Measurements from ENCODE around the gene WNK3. TPM values are rescaled to one million over a fixed set of nuclear protein-coding genes. Genes with fewer than 3 reads are reported as not detected.

The WNK3 gene
- total and polyA plus RNA-seq, 4 donors: 1.7 to 11.9 (median 7.5) TPM

- H3K27me3 ChIP-seq (ENCODE audit: control insufficient read depth in 4 of 4, insufficient read depth in 4 of 4, low read length in 3 of 4): no peaks in the 10 kb centered on the region
- H3K9ac ChIP-seq (ENCODE audit: low read depth in 1 of 2, low read length in 2 of 2): no peak overlapping the region
- no peaks in the 10 kb centered on the region for H3K36me3 ChIP-seq (ENCODE audit: control insufficient read depth in 4 of 4, insufficient read depth in 3 of 4, low read depth in 1 of 4, low read length in 3 of 4)
- no peak for TF ChIP-seq FOXA2 (IDR thresholded peaks at IDR 0.05)
- TF ChIP-seq HNF4A (conservative IDR thresholded peaks at IDR 0.05): no peak
- no peak for TF ChIP-seq ATF3 (IDR thresholded peaks at IDR 0.05)
- no peak for TF ChIP-seq YY1 (IDR thresholded peaks at IDR 0.05)
- no peak for TF ChIP-seq NR2F2 (IDR thresholded peaks at IDR 0.05)
- TF ChIP-seq GABPA (IDR thresholded peaks at IDR 0.05 in 1 of 2, conservative IDR thresholded peaks at IDR 0.05 in 1 of 2): no peak
- no peak for TF ChIP-seq CTCF (IDR thresholded peaks at IDR 0.05; ENCODE audit: low read depth, low read length, missing input control)
- no peak for TF ChIP-seq SP1 (IDR thresholded peaks at IDR 0.05)
- no peak for TF ChIP-seq REST (IDR thresholded peaks at IDR 0.05)
- TF ChIP-seq EGR1 (IDR thresholded peaks at IDR 0.05; ENCODE audit: low read depth in 2 of 2): no peak
- WGBS: 88% methylated on average over 2 of the region's 2 CpGs
- H3K4me3 ChIP-seq (ENCODE audit: low read depth in 1 of 3, low read length in 3 of 3): no peak overlapping the region
- H3K4me1 ChIP-seq (ENCODE audit: control insufficient read depth in 4 of 4, insufficient read depth in 4 of 4, low read length in 3 of 4): peaks cover 5 to 16% (median 13%) of the 10 kb centered on the region in 4 donors
- DNase-seq (ENCODE audit: low spot score): no peak
- no peak overlapping the region for H3K27ac ChIP-seq (ENCODE audit: low read depth in 1 of 2, low read length in 2 of 2)
- no peaks in the 10 kb centered on the region for H3K9me3 ChIP-seq (ENCODE audit: control insufficient read depth in 4 of 4, low read length in 3 of 4)
Observed at GRCh38 chrX:54184474-54184873, 173.4 kb downstream of the WNK3 start.

- Histone ChIP-seq H3K27me3 (ENCODE audit: control insufficient read depth in 4 of 4, insufficient read depth in 4 of 4, low read length in 3 of 4) (no peaks in the 10 kb centered on the region), H3K4me3 (ENCODE audit: low read depth in 1 of 3, low read length in 3 of 3) (peak within 1 kb of the TSS; percentile 72 to 90 (median 78)), H3K27ac (ENCODE audit: low read depth in 1 of 2, low read length in 2 of 2) (peak within 1 kb of the TSS; percentile 85 to 97), H3K36me3 (ENCODE audit: control insufficient read depth in 4 of 4, insufficient read depth in 3 of 4, low read depth in 1 of 4, low read length in 3 of 4) (no peaks in the 10 kb centered on the region), H3K4me1 (ENCODE audit: control insufficient read depth in 4 of 4, insufficient read depth in 4 of 4, low read length in 3 of 4) (peaks cover 5 to 16% (median 13%) of the 10 kb centered on the region in 4 donors), H3K9ac (ENCODE audit: low read depth in 1 of 2, low read length in 2 of 2) (peak within 1 kb of the TSS; percentile 25 to 43), H3K9me3 (ENCODE audit: control insufficient read depth in 4 of 4, low read length in 3 of 4) (no peaks in the 10 kb centered on the region)
- WGBS: under 1% methylated on average over 62 of the region's 70 CpGs
- TF ChIP-seq FOXA2 (IDR thresholded peaks at IDR 0.05) (no peak), YY1 (IDR thresholded peaks at IDR 0.05) (peak; percentile 62), MAX (IDR thresholded peaks at IDR 0.05) (no peak), SP1 (IDR thresholded peaks at IDR 0.05) (no peak)
- peak; percentile 69 for DNase-seq (ENCODE audit: low spot score)
Observed at GRCh38 chrX:54182864-54183613, 174.8 kb downstream of the WNK3 start, which contains the start of gene FAM120C. FAM120C (minus strand) TSS chrX:54183254; CDS start chrX:54183198, 56 bp downstream.
